Measurements from ENCODE around the gene REEP6. TPM values are rescaled to one million over a fixed set of nuclear protein-coding genes. Genes with fewer than 3 reads are reported as not detected.

REEP6 gene
- total and polyA plus RNA-seq, 3 donors from 2014 or later = 386 to 454 (median 429) TPM

DNA sequence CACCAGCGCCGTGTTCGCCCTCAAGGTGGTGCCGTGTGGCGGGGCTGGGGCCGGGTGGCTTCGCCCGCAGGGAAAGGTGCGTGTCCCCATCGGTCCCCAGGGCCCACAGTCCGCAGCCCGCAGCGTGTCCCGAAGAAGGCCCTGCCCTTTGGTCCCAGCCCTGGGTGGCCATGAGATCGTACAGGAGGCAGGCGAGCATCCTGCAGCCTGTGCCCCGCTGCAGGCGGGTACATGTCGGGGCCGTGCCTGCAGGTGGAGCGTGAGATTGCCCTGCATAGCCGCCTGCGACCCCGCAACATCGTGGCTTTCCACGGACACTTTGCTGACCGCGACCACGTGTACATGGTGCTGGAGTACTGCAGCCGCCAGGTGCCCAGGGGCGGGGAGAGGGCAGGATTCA is 34.4 kb downstream of the REEP6 start:
- TF ChIP-seq POLR2A (IDR thresholded peaks at IDR 0.05) = no peak
- TF ChIP-seq, protein P1, sequence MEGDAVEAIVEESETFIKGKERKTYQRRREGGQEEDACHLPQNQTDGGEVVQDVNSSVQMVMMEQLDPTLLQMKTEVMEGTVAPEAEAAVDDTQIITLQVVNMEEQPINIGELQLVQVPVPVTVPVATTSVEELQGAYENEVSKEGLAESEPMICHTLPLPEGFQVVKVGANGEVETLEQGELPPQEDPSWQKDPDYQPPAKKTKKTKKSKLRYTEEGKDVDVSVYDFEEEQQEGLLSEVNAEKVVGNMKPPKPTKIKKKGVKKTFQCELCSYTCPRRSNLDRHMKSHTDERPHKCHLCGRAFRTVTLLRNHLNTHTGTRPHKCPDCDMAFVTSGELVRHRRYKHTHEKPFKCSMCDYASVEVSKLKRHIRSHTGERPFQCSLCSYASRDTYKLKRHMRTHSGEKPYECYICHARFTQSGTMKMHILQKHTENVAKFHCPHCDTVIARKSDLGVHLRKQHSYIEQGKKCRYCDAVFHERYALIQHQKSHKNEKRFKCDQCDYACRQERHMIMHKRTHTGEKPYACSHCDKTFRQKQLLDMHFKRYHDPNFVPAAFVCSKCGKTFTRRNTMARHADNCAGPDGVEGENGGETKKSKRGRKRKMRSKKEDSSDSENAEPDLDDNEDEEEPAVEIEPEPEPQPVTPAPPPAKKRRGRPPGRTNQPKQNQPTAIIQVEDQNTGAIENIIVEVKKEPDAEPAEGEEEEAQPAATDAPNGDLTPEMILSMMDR (IDR thresholded peaks at IDR 0.05) = no peak
- WGBS, 2 donors = 67 to 79% methylated on average over 20 to 21 of the region's 31 CpGs
- Histone ChIP-seq H3K9me3 (no peaks in the 10 kb centered on the region), H3K27ac (no peak overlapping the region), H3K27me3 (no peaks in the 10 kb centered on the region), H3K4me3 (peak overlapping the region in 1 of 2 donors; percentile 64), H3K36me3 (ENCODE audit: low read depth, missing control alignments) (no peaks in the 10 kb centered on the region), H3K4me1 (peaks cover 13% of the 10 kb centered on the region)
- no peak for DNase-seq
- intact Hi-C loops (cut with DNase I; ENCODE audit: low total_unique reads) = no loop called here

DNA sequence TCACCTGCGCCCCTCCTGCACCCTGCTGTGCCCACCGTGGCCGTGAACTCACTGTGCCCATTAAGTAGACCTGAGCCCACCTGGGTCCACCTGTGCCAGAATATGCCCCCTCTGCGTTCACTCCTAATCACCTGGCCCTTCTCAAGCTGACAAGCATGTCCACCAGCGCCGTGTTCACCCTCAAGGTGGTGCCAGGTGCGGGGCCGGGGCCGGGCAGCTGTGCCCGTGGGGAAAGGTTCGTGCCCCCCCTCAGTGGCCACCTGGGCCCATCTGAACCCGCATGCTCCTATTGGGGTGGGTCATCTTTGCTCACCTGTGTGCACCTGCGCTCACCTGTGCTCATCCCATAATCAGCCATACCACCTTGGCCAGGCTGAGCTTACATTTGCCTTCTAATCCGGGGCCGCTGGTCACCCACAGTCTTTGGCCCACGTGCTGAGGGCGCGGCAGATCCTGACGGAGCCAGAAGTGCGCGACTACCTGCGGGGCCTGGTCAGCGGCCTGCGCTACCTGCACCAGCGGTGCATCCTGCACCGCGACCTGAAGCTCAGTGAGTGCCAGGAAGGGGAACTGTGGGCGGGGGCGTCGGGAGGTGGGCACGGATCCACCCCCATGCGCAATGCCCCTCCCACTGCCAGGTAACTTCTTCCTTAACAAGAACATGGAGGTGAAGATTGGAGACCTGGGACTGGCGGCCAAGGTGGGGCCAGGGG is 35.2 kb downstream of the REEP6 start:
- no peak for DNase-seq
- Histone ChIP-seq H3K36me3 (ENCODE audit: low read depth, missing control alignments) (no peaks in the 10 kb centered on the region), H3K4me1 (peaks cover 11% of the 10 kb centered on the region), H3K4me3 (peak overlapping the region in 1 of 2 donors; percentile 64), H3K27me3 (no peaks in the 10 kb centered on the region), H3K27ac (no peak overlapping the region), H3K9me3 (no peaks in the 10 kb centered on the region)
- TF ChIP-seq, protein P1 (IDR thresholded peaks at IDR 0.05) = no peak
- no peak for TF ChIP-seq POLR2A (IDR thresholded peaks at IDR 0.05)
- WGBS, 2 donors = 87 to 92% methylated on average over 23 to 33 of the region's 33 CpGs
- intact Hi-C loops (cut with DNase I; ENCODE audit: low total_unique reads) = no loop called here

DNA sequence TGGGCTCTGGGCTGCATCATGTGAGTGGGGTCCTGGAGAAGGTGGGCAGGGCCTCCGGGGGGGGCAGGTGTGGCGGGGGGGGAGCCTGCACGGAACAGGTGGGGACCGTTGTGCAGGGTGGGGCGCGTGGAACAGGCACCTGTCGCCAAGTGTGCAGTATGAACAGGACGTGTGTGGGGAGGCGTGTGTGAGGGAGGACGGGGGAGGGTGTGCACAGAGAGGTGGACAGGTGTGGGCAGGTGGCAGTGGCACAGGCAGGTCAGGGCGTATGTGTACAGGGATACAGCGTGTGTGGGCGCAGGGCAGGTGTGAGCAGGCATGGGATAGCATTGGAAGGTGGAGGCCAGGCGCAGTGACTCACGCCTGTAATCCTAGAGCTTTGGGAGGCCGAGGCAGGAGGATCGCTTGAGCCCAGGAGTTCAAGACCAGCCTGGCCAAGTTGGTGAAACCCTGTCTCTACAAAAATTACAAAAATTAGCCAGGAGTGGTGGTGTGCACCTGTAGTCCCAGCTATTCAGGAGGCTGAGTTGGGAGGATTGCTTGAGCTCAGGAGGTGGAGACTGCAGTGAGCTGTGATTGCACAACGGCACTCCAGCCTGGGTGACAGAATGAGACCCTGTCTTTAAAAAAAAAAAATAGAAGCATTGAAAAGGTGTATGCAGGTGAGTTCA is 36.1 kb downstream of the REEP6 start:
- Histone ChIP-seq H3K36me3 (ENCODE audit: low read depth, missing control alignments) (no peaks in the 10 kb centered on the region), H3K27ac (no peak overlapping the region), H3K27me3 (no peaks in the 10 kb centered on the region), H3K4me3 (no peak overlapping the region), H3K4me1 (peaks cover 6% of the 10 kb centered on the region), H3K9me3 (no peaks in the 10 kb centered on the region)
- 88 to 91% methylated on average over 18 of the region's 18 CpGs for WGBS, 2 donors
- TF ChIP-seq, protein P1 (IDR thresholded peaks at IDR 0.05) = no peak
- no peak for TF ChIP-seq POLR2A (IDR thresholded peaks at IDR 0.05)
- intact Hi-C loops (cut with DNase I; ENCODE audit: low total_unique reads) = no loop called here
- no peak for DNase-seq

DNA sequence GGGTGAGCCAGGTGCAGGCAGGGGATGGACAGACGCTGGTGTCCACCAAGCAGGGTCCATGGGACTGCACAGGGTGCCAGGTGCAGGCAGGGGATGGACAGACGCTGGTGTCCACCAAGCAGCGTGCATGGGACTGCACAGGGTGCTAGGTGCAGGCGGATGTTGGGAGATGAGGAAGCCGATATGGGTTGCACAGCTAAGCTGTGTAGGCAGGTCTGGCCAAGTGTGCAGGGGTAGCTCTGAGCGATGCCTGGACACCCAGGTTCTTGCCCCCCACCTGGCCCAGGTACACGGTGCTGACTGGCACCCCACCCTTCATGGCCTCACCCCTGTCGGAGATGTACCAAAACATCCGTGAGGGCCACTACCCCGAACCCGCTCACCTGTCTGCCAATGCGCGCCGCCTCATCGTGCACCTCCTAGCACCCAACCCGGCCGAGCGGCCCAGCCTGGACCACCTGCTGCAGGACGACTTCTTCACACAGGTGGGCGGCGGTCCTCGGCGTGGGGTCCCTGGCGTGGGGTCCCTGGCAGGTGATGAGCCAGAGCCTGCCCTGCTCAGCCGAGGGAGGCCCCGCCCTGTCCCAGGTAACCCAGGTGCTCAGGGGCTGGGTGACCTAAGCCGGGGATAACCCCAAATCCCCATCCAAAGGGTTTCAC is 36.8 kb downstream of the REEP6 start:
- H3K27ac ChIP-seq = no peak overlapping the region
- no peaks in the 10 kb centered on the region for H3K36me3 ChIP-seq (ENCODE audit: low read depth, missing control alignments)
- TF ChIP-seq, protein P1 (IDR thresholded peaks at IDR 0.05) = no peak
- TF ChIP-seq POLR2A (IDR thresholded peaks at IDR 0.05) = no peak
- DNase-seq = no peak
- no peak overlapping the region for H3K4me3 ChIP-seq
- intact Hi-C loops (cut with DNase I; ENCODE audit: low total_unique reads) = no loop called here
- 53 to 89% methylated on average over 7 to 27 of the region's 27 CpGs for WGBS, 2 donors
- H3K4me1 ChIP-seq = no peaks in the 10 kb centered on the region
- H3K9me3 ChIP-seq = no peaks in the 10 kb centered on the region
- no peaks in the 10 kb centered on the region for H3K27me3 ChIP-seq

Data from testis (tissue), 3 donors.